Measurements from ENCODE around the gene TMTC2. TPM values are rescaled to one million over a fixed set of nuclear protein-coding genes. Genes with fewer than 3 reads are reported as not detected.

The TMTC2 gene
- total RNA-seq, 5 donors from 2014 or later (not counting 1 experiment from before 2014, with no cell fraction given): 3.6 to 5.4 (median 4.4) TPM

GRCh38 chr12:83128540-83128939 lies 441.8 kb downstream of the TMTC2 start:
- CTCF ChIA-PET: no interaction called here
- DNase-seq: no peak

GRCh38 chr12:83130178-83130577 lies 443.5 kb downstream of the TMTC2 start:
- Histone ChIP-seq H3K4me3 (ENCODE audit: control insufficient read depth in 1 of 2, extremely low read depth in 1 of 2, low read length in 1 of 2) (no peak overlapping the region), H3K27me3 (replicated peaks in 1 of 2; ENCODE audit: control insufficient read depth in 2 of 2, extremely low read depth in 1 of 2, insufficient read depth in 2 of 2, low read length in 1 of 2) (no peaks in the 10 kb centered on the region), H3K27ac (ENCODE audit: low read length) (no peak overlapping the region), H3K4me1 (ENCODE audit: control insufficient read depth in 1 of 2, extremely low read depth in 1 of 2, insufficient read depth in 2 of 2, low read length in 2 of 2) (no peaks in the 10 kb centered on the region), H3K36me3 (ENCODE audit: control insufficient read depth in 2 of 2, extremely low read depth in 1 of 2, insufficient read depth in 1 of 2, low read length in 1 of 2) (no peaks in the 10 kb centered on the region), H3K9me3 (no peaks in the 10 kb centered on the region)
- Mint-ChIP-seq H3K4me3 (no peak overlapping the region), H3K27me3 (no peaks in the 10 kb centered on the region), H3K36me3 (peaks cover 16% of the 10 kb centered on the region), H3K27ac (no peak overlapping the region), H3K4me1 (no peaks in the 10 kb centered on the region), H3K9me3 (no peaks in the 10 kb centered on the region)
- DNase-seq (no peak), ATAC-seq (replicated peaks in 1 of 4) (no peak)
- CTCF ChIA-PET: no interaction called here
- POLR2A ChIA-PET: no interaction called here
- WGBS (ENCODE audit: insufficient coverage): 92% methylated on average over 2 of the region's 2 CpGs

More at GRCh38 chr12:83128540-83128939, 441.8 kb downstream of the TMTC2 start:
- no peaks in the 10 kb centered on the region for H3K27me3 Mint-ChIP-seq
- H3K4me3 Mint-ChIP-seq: no peak overlapping the region
- Histone ChIP-seq H3K9me3 (no peaks in the 10 kb centered on the region), H3K4me3 (ENCODE audit: control insufficient read depth in 1 of 2, extremely low read depth in 1 of 2, low read length in 1 of 2) (no peak overlapping the region), H3K27me3 (replicated peaks in 1 of 2; ENCODE audit: control insufficient read depth in 2 of 2, extremely low read depth in 1 of 2, insufficient read depth in 2 of 2, low read length in 1 of 2) (no peaks in the 10 kb centered on the region), H3K36me3 (ENCODE audit: control insufficient read depth in 2 of 2, extremely low read depth in 1 of 2, insufficient read depth in 1 of 2, low read length in 1 of 2) (no peaks in the 10 kb centered on the region), H3K4me1 (ENCODE audit: control insufficient read depth in 1 of 2, extremely low read depth in 1 of 2, insufficient read depth in 2 of 2, low read length in 2 of 2) (no peaks in the 10 kb centered on the region), H3K27ac (ENCODE audit: low read length) (no peak overlapping the region)
- H3K27ac Mint-ChIP-seq: no peak overlapping the region
- no peaks in the 10 kb centered on the region for H3K4me1 Mint-ChIP-seq
- POLR2A ChIA-PET: interaction anchor here in 1 of 2 donors (0.5 kb wide), 1 partner anchor 742 kb away, joined by 3 read pairs; no protein-coding TSS in a partner anchor
- no peaks in the 10 kb centered on the region for H3K9me3 Mint-ChIP-seq
- no peak for ATAC-seq (replicated peaks in 1 of 4)
- H3K36me3 Mint-ChIP-seq: peaks cover 16% of the 10 kb centered on the region

- no peak for DNase-seq
- no peaks in the 10 kb centered on the region for H3K4me1 Mint-ChIP-seq
- H3K4me1 ChIP-seq (ENCODE audit: control insufficient read depth in 1 of 2, extremely low read depth in 1 of 2, insufficient read depth in 2 of 2, low read length in 2 of 2): no peaks in the 10 kb centered on the region
- no peak overlapping the region for H3K4me3 ChIP-seq (ENCODE audit: control insufficient read depth in 1 of 2, extremely low read depth in 1 of 2, low read length in 1 of 2)
- H3K27me3 ChIP-seq (replicated peaks in 1 of 2; ENCODE audit: control insufficient read depth in 2 of 2, extremely low read depth in 1 of 2, insufficient read depth in 2 of 2, low read length in 1 of 2): no peaks in the 10 kb centered on the region
- no peaks in the 10 kb centered on the region for H3K9me3 ChIP-seq
- ChIA-PET CTCF (no interaction called here), POLR2A (no interaction called here)
- no peak overlapping the region for H3K4me3 Mint-ChIP-seq
- no peak for ATAC-seq (replicated peaks in 1 of 4)
- H3K27ac Mint-ChIP-seq: no peak overlapping the region
- WGBS (ENCODE audit: insufficient coverage): 100% methylated on average over 1 of the region's 2 CpGs
- peaks cover 16% of the 10 kb centered on the region for H3K36me3 Mint-ChIP-seq
- no peaks in the 10 kb centered on the region for H3K27me3 Mint-ChIP-seq
- no peaks in the 10 kb centered on the region for H3K9me3 Mint-ChIP-seq
- no peak overlapping the region for H3K27ac ChIP-seq (ENCODE audit: low read length)
- no peaks in the 10 kb centered on the region for H3K36me3 ChIP-seq (ENCODE audit: control insufficient read depth in 2 of 2, extremely low read depth in 1 of 2, insufficient read depth in 1 of 2, low read length in 1 of 2)
Observed at GRCh38 chr12:83132360-83132759, 445.7 kb downstream of the TMTC2 start.

DNA sequence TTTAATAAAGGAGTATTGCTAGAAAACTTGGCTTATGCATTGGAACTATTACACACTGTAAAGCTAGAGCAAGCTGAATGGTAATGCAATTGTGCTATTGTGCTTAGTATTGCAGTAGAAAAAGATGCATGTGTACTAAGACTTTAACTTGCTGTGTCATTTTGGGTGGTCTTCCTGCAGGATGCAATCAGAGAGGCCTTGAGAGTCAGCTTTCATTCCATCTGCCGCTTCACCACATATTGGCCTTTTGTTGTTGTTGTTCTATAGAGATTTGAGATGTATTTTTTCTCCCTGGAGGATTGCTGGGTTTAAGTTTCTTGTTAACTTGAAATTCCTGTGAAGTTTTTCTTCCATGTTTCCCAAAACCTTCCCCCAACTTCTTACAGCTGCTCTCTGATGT lies 449.7 kb downstream of the TMTC2 start:
- no peak overlapping the region for H3K27ac ChIP-seq (ENCODE audit: low read length)
- peaks cover 0 to 3% (median 0%) of the 10 kb centered on the region in 3 donors for H3K9me3 Mint-ChIP-seq
- H3K27ac Mint-ChIP-seq: no peak overlapping the region
- no peak overlapping the region for H3K4me3 Mint-ChIP-seq
- H3K4me1 Mint-ChIP-seq: no peaks in the 10 kb centered on the region
- no peaks in the 10 kb centered on the region for H3K4me1 ChIP-seq (ENCODE audit: control insufficient read depth in 1 of 2, extremely low read depth in 1 of 2, insufficient read depth in 2 of 2, low read length in 2 of 2)
- POLR2A ChIA-PET: no interaction called here
- ATAC-seq (replicated peaks in 1 of 4): no peak
- CTCF ChIA-PET: no interaction called here
- no peaks in the 10 kb centered on the region for H3K36me3 ChIP-seq (ENCODE audit: control insufficient read depth in 2 of 2, extremely low read depth in 1 of 2, insufficient read depth in 1 of 2, low read length in 1 of 2)
- H3K36me3 Mint-ChIP-seq: peaks cover 16% of the 10 kb centered on the region
- no peak for DNase-seq
- no CpG with 5 or more reads among the region's 1 CpG for WGBS (ENCODE audit: insufficient coverage)
- H3K27me3 ChIP-seq (replicated peaks in 1 of 2; ENCODE audit: control insufficient read depth in 2 of 2, extremely low read depth in 1 of 2, insufficient read depth in 2 of 2, low read length in 1 of 2): no peaks in the 10 kb centered on the region
- H3K4me3 ChIP-seq (ENCODE audit: control insufficient read depth in 1 of 2, extremely low read depth in 1 of 2, low read length in 1 of 2): no peak overlapping the region
- no peaks in the 10 kb centered on the region for H3K27me3 Mint-ChIP-seq
- no peaks in the 10 kb centered on the region for H3K9me3 ChIP-seq

DNA sequence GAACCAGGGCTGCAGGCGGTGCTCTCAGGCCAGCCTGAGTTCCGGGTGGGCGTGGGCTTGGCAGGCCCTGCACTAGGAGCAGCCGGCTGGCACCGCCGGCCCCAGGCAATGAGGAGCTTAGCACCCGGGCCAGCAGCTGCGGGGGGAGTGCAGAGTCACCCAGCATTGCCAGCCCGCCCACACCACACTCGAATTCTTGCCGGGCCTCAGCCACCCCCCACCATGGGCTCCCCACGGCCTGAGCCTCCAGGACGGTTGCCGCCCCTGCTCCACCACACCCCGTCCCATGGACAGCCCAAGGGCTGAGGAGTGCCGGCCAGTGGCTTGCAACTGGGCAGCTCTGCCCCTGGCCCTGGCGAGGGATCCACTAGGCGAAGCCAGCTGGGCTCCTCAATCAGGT lies 453.4 kb downstream of the TMTC2 start:
- peaks cover 0 to 7% (median 0%) of the 10 kb centered on the region in 3 donors for H3K9me3 Mint-ChIP-seq
- Histone ChIP-seq H3K27ac (ENCODE audit: low read length) (no peak overlapping the region), H3K27me3 (replicated peaks in 1 of 2; ENCODE audit: control insufficient read depth in 2 of 2, extremely low read depth in 1 of 2, insufficient read depth in 2 of 2, low read length in 1 of 2) (no peaks in the 10 kb centered on the region), H3K36me3 (ENCODE audit: control insufficient read depth in 2 of 2, extremely low read depth in 1 of 2, insufficient read depth in 1 of 2, low read length in 1 of 2) (no peaks in the 10 kb centered on the region), H3K4me3 (ENCODE audit: control insufficient read depth in 1 of 2, extremely low read depth in 1 of 2, low read length in 1 of 2) (no peak overlapping the region), H3K9me3 (no peaks in the 10 kb centered on the region), H3K4me1 (ENCODE audit: control insufficient read depth in 1 of 2, extremely low read depth in 1 of 2, insufficient read depth in 2 of 2, low read length in 2 of 2) (no peaks in the 10 kb centered on the region)
- no peaks in the 10 kb centered on the region for H3K4me1 Mint-ChIP-seq
- WGBS (ENCODE audit: insufficient coverage): 90% methylated on average over 18 of the region's 18 CpGs
- H3K27me3 Mint-ChIP-seq: no peaks in the 10 kb centered on the region
- CTCF ChIA-PET: no interaction called here
- ATAC-seq (replicated peaks in 1 of 4) (no peak), DNase-seq (no peak)
- no peak overlapping the region for H3K4me3 Mint-ChIP-seq
- POLR2A ChIA-PET: no interaction called here
- H3K36me3 Mint-ChIP-seq: no peaks in the 10 kb centered on the region
- no peak overlapping the region for H3K27ac Mint-ChIP-seq

DNA sequence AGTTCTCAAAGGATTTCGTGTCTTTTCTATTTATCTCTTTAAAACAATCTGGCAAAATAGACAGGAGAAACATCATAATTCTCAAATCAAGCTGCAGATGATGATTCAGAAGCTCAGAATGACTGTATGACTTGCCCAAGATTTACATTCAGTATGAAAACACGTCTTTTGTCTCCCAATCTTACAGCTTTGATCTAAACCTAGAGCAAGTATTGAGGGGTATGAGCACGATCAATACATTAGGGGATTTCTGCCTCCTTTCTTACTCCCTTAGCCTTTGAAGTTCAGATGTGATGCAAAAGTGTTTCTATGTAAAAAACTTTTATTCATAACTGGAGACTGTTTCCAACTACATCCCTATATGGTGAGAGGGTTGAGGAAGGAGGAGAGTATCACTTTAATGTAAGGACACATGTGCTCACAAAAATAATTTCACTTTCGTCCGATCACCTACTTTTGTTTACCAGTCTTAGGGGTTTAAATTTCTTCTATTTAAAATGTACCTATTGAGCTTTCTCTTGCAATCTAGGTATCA lies 454.8 kb downstream of the TMTC2 start:
- no peaks in the 10 kb centered on the region for H3K36me3 Mint-ChIP-seq
- Histone ChIP-seq H3K4me1 (ENCODE audit: control insufficient read depth in 1 of 2, extremely low read depth in 1 of 2, insufficient read depth in 2 of 2, low read length in 2 of 2) (no peaks in the 10 kb centered on the region), H3K27ac (ENCODE audit: low read length) (no peak overlapping the region), H3K36me3 (ENCODE audit: control insufficient read depth in 2 of 2, extremely low read depth in 1 of 2, insufficient read depth in 1 of 2, low read length in 1 of 2) (no peaks in the 10 kb centered on the region), H3K4me3 (ENCODE audit: control insufficient read depth in 1 of 2, extremely low read depth in 1 of 2, low read length in 1 of 2) (no peak overlapping the region), H3K9me3 (no peaks in the 10 kb centered on the region), H3K27me3 (replicated peaks in 1 of 2; ENCODE audit: control insufficient read depth in 2 of 2, extremely low read depth in 1 of 2, insufficient read depth in 2 of 2, low read length in 1 of 2) (no peaks in the 10 kb centered on the region)
- ATAC-seq (replicated peaks in 1 of 4) (no peak), DNase-seq (no peak)
- no peak overlapping the region for H3K27ac Mint-ChIP-seq
- H3K4me3 Mint-ChIP-seq: no peak overlapping the region
- no peaks in the 10 kb centered on the region for H3K27me3 Mint-ChIP-seq
- no peaks in the 10 kb centered on the region for H3K4me1 Mint-ChIP-seq
- H3K9me3 Mint-ChIP-seq: peaks cover 0 to 7% (median 0%) of the 10 kb centered on the region in 3 donors
- ChIA-PET POLR2A (no interaction called here), CTCF (no interaction called here)
- 20% methylated on average over 1 of the region's 5 CpGs for WGBS (ENCODE audit: insufficient coverage)

GRCh38 chr12:83142914-83143313 lies 456.2 kb downstream of the TMTC2 start:
- ATAC-seq (replicated peaks in 1 of 4): no peak
- no peak overlapping the region for H3K27ac ChIP-seq (ENCODE audit: low read length)
- Mint-ChIP-seq H3K36me3 (no peaks in the 10 kb centered on the region), H3K4me3 (no peak overlapping the region), H3K27me3 (no peaks in the 10 kb centered on the region), H3K9me3 (peaks cover 0 to 7% (median 0%) of the 10 kb centered on the region in 3 donors), H3K4me1 (no peaks in the 10 kb centered on the region), H3K27ac (no peak overlapping the region)
- H3K27me3 ChIP-seq (replicated peaks in 1 of 2; ENCODE audit: control insufficient read depth in 2 of 2, extremely low read depth in 1 of 2, insufficient read depth in 2 of 2, low read length in 1 of 2): no peaks in the 10 kb centered on the region
- CTCF ChIA-PET: no interaction called here
- POLR2A ChIA-PET: no interaction called here
- no CpG with 5 or more reads among the region's 6 CpGs for WGBS (ENCODE audit: insufficient coverage)
- H3K4me3 ChIP-seq (ENCODE audit: control insufficient read depth in 1 of 2, extremely low read depth in 1 of 2, low read length in 1 of 2): no peak overlapping the region
- H3K9me3 ChIP-seq: no peaks in the 10 kb centered on the region
- no peaks in the 10 kb centered on the region for H3K4me1 ChIP-seq (ENCODE audit: control insufficient read depth in 1 of 2, extremely low read depth in 1 of 2, insufficient read depth in 2 of 2, low read length in 2 of 2)
- DNase-seq: no peak
- H3K36me3 ChIP-seq (ENCODE audit: control insufficient read depth in 2 of 2, extremely low read depth in 1 of 2, insufficient read depth in 1 of 2, low read length in 1 of 2): no peaks in the 10 kb centered on the region
